GM18951 (cell line): ENCODE results near the gene SERPINE2.

ENCODE experiments used
- POLR2A ChIP-seq: IDR thresholded peaks from 4 replicates; pipeline ENCODE4 v1.6.1; 2011; ENCODE audit warnings: mild to moderate bottlenecking; ENCODE audit not compliant: insufficient read length, insufficient read depth; ENCODE audit errors: extremely low read depth
- in situ Hi-C: fragments of 300-500 bp; cut with MboI; formaldehyde crosslinking; loops from one replicate; pipeline ENCODE4 v1.12.0; 2022; ENCODE audit warnings: low sequenced_read_pairs, mixed read lengths, inconsistent platforms; ENCODE audit not compliant: unreplicated experiment

Gene SERPINE2

GRCh38 chr2:224036731-224037361, 2.2 kb downstream of the SERPINE2 start:
- in situ Hi-C loops = no loop called here

GRCh38 chr2:224034017-224034416, 5.1 kb downstream of the SERPINE2 start:
- TF ChIP-seq POLR2A = no peak
- in situ Hi-C loops = no loop called here

More at GRCh38 chr2:224036731-224037361, 2.2 kb downstream of the SERPINE2 start:
- no peak for TF ChIP-seq POLR2A

GRCh38 chr2:224033601-224034000, 5.5 kb downstream of the SERPINE2 start:
- no peak for TF ChIP-seq POLR2A
- in situ Hi-C loops = no loop called here

- TF ChIP-seq POLR2A = no peak
- in situ Hi-C loops = no loop called here
Measured at GRCh38 chr2:224032283-224032682, 6.8 kb downstream of the SERPINE2 start.

- no peak for TF ChIP-seq POLR2A
- in situ Hi-C loops = no loop called here
Measured at GRCh38 chr2:224031358-224031970, 7.6 kb downstream of the SERPINE2 start.

GRCh38 chr2:224030786-224031185, 8.3 kb downstream of the SERPINE2 start:
- no peak for TF ChIP-seq POLR2A
- in situ Hi-C loops = no loop called here

GRCh38 chr2:224029876-224030275, 9.2 kb downstream of the SERPINE2 start:
- no peak for TF ChIP-seq POLR2A
- in situ Hi-C loops = no loop called here

GRCh38 chr2:224027931-224028330, 11.2 kb downstream of the SERPINE2 start:
- in situ Hi-C loops = no loop called here
- no peak for TF ChIP-seq POLR2A

GRCh38 chr2:224027070-224027469, 12.0 kb downstream of the SERPINE2 start:
- in situ Hi-C loops = no loop called here

GRCh38 chr2:224025874-224026273, 13.2 kb downstream of the SERPINE2 start:
- in situ Hi-C loops = no loop called here
- no peak for TF ChIP-seq POLR2A

More at GRCh38 chr2:224027070-224027469, 12.0 kb downstream of the SERPINE2 start:
- TF ChIP-seq POLR2A = no peak

GRCh38 chr2:224024270-224024669, 14.8 kb downstream of the SERPINE2 start:
- no peak for TF ChIP-seq POLR2A
- in situ Hi-C loops = no loop called here

GRCh38 chr2:224023188-224023587, 15.9 kb downstream of the SERPINE2 start:
- in situ Hi-C loops = no loop called here
- TF ChIP-seq POLR2A = no peak

GRCh38 chr2:224022486-224022885, 16.6 kb downstream of the SERPINE2 start:
- TF ChIP-seq POLR2A = no peak
- in situ Hi-C loops = no loop called here

- in situ Hi-C loops = no loop called here
- no peak for TF ChIP-seq POLR2A
Measured at GRCh38 chr2:224020523-224020922, 18.6 kb downstream of the SERPINE2 start.
